ENCODE data around the gene PRKACA. TPM values are rescaled to one million over a fixed set of nuclear protein-coding genes. Genes with fewer than 3 reads are reported as not detected.
A peak's percentile ranks its signal among the peaks of the same experiment; 100 is the strongest.

PRKACA gene
- total and polyA plus RNA-seq, 10 of the 15 experiments (the other 5 are each of a cell fraction or from before 2014, with no cell fraction given) = 0.53 to 68.5 (median 11.2) TPM

DNA sequence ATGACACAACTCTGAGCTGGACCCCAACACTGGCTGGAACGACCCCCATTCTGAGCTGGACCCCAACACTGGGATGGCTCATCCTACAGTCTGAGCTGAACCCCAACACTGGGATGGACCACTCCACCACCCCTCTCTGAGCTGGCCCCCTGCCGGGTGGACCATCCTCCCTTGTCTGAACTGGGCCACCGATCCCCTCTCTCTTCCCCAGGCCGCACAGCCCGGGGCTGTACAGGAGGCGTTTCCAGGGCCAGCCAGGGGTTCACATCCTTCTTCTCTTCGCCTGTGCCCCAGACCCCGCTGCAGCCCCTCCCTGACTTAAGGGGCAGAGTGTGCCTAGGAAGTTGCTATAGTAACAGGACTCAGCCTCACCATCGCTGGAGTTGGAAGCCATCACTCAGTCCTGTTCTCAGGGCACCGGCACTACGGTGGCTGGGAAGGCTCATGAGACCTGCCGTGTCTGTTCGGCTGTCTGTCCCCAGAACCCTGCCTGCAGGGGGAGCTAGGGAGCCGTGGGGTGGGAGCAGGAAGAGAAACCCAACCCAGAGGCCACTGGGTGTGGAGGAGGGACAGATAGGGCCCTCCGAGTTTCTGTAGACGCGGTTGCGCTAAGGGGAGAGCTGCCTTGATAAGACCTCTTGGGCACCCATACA is 3.7 kb downstream of the PRKACA start (continued):
- no peak for TF ChIP-seq BHLHE40 (IDR thresholded peaks at IDR 0.05; ENCODE audit: borderline replicate concordance in 1 of 2, low read depth in 2 of 2, low read length in 1 of 2)
- TF ChIP-seq, protein P1, sequence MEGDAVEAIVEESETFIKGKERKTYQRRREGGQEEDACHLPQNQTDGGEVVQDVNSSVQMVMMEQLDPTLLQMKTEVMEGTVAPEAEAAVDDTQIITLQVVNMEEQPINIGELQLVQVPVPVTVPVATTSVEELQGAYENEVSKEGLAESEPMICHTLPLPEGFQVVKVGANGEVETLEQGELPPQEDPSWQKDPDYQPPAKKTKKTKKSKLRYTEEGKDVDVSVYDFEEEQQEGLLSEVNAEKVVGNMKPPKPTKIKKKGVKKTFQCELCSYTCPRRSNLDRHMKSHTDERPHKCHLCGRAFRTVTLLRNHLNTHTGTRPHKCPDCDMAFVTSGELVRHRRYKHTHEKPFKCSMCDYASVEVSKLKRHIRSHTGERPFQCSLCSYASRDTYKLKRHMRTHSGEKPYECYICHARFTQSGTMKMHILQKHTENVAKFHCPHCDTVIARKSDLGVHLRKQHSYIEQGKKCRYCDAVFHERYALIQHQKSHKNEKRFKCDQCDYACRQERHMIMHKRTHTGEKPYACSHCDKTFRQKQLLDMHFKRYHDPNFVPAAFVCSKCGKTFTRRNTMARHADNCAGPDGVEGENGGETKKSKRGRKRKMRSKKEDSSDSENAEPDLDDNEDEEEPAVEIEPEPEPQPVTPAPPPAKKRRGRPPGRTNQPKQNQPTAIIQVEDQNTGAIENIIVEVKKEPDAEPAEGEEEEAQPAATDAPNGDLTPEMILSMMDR (IDR thresholded peaks at IDR 0.05 in 2 of 3, conservative IDR thresholded peaks at IDR 0.05 in 1 of 3; ENCODE audit: control insufficient read depth in 2 of 3, extremely low read depth in 1 of 3, insufficient read depth in 1 of 3, low read depth in 3 of 3, low read length in 3 of 3) = peak; percentile 19 to 47 (median 41)
- no peak for TF ChIP-seq GABPA (IDR thresholded peaks at IDR 0.05; ENCODE audit: low read depth)
- TF ChIP-seq TARDBP (IDR thresholded peaks at IDR 0.05; ENCODE audit: borderline replicate concordance) = no peak
- TF ChIP-seq FOXM1 (IDR thresholded peaks at IDR 0.05; ENCODE audit: low read depth, low read length) = peak; percentile 68; the same call in 1 of the 2 replicates
- TF ChIP-seq ESRRA (IDR thresholded peaks at IDR 0.05; ENCODE audit: low read length) = no peak
- TF ChIP-seq EGR1 (IDR thresholded peaks at IDR 0.05; ENCODE audit: borderline replicate concordance in 1 of 2, low read depth in 2 of 2, low read length in 2 of 2) = no peak
- TF ChIP-seq, protein P2, sequence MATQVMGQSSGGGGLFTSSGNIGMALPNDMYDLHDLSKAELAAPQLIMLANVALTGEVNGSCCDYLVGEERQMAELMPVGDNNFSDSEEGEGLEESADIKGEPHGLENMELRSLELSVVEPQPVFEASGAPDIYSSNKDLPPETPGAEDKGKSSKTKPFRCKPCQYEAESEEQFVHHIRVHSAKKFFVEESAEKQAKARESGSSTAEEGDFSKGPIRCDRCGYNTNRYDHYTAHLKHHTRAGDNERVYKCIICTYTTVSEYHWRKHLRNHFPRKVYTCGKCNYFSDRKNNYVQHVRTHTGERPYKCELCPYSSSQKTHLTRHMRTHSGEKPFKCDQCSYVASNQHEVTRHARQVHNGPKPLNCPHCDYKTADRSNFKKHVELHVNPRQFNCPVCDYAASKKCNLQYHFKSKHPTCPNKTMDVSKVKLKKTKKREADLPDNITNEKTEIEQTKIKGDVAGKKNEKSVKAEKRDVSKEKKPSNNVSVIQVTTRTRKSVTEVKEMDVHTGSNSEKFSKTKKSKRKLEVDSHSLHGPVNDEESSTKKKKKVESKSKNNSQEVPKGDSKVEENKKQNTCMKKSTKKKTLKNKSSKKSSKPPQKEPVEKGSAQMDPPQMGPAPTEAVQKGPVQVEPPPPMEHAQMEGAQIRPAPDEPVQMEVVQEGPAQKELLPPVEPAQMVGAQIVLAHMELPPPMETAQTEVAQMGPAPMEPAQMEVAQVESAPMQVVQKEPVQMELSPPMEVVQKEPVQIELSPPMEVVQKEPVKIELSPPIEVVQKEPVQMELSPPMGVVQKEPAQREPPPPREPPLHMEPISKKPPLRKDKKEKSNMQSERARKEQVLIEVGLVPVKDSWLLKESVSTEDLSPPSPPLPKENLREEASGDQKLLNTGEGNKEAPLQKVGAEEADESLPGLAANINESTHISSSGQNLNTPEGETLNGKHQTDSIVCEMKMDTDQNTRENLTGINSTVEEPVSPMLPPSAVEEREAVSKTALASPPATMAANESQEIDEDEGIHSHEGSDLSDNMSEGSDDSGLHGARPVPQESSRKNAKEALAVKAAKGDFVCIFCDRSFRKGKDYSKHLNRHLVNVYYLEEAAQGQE (IDR thresholded peaks at IDR 0.05; ENCODE audit: low read depth, low read length) = no peak
- no peak for TF ChIP-seq PML (IDR thresholded peaks at IDR 0.05; ENCODE audit: low read length)
- no peak for TF ChIP-seq ASH2L (IDR thresholded peaks at IDR 0.05; ENCODE audit: borderline replicate concordance, low read depth)
- TF ChIP-seq, protein P3, sequence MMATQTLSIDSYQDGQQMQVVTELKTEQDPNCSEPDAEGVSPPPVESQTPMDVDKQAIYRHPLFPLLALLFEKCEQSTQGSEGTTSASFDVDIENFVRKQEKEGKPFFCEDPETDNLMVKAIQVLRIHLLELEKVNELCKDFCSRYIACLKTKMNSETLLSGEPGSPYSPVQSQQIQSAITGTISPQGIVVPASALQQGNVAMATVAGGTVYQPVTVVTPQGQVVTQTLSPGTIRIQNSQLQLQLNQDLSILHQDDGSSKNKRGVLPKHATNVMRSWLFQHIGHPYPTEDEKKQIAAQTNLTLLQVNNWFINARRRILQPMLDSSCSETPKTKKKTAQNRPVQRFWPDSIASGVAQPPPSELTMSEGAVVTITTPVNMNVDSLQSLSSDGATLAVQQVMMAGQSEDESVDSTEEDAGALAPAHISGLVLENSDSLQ (IDR thresholded peaks at IDR 0.05) = 0 out of 2 replicates have a peak, but pooled peaks have one; percentile 22

All from GM12878 (cell line).